Stimulated activated CD4-positive, alpha-beta T cell treated with anti-CD3 and anti-CD28 coated beads, Interleukin-2, amount 100 ng/mL, for 24 hours (primary cell): ENCODE measurements around the gene RBBP6.
A peak's percentile ranks its signal among the peaks of the same experiment; 100 is the strongest.
"Not testable (repeated sequence)": the region's sequence is repeated elsewhere in the genome, so short reads cannot be mapped to it uniquely, and the experiment has no call there.

Source experiments
- DNase-seq, 2 donors: peaks; one replicate each; pipeline ENCODE4 v3.0.0-alpha.2; 2020

The RBBP6 gene

GRCh38 chr16:24571096-24571495, 31.7 kb downstream of the RBBP6 start:
- DNase-seq, result no peak

GRCh38 chr16:24572069-24572468, 32.7 kb downstream of the RBBP6 start:
- DNase-seq, result no peak

- DNase-seq, result no peak
Measured at GRCh38 chr16:24573141-24573540, 33.8 kb downstream of the RBBP6 start.

GRCh38 chr16:24574515-24575485, 35.4 kb downstream of the RBBP6 start:
- DNase-seq, result not testable (repeated sequence)

GRCh38 chr16:24575791-24576190, 36.4 kb downstream of the RBBP6 start:
- not testable (repeated sequence) for DNase-seq

GRCh38 chr16:24577167-24577566, 37.8 kb downstream of the RBBP6 start:
- DNase-seq, result no peak

- no peak for DNase-seq
Measured at GRCh38 chr16:24580665-24581064, 41.3 kb downstream of the RBBP6 start.

- no peak for DNase-seq
Measured at GRCh38 chr16:24583494-24583893, 44.1 kb downstream of the RBBP6 start.

GRCh38 chr16:24589997-24590396, 50.6 kb downstream of the RBBP6 start:
- DNase-seq, result no peak

- no peak for DNase-seq
Measured at GRCh38 chr16:24598777-24599437, 59.5 kb downstream of the RBBP6 start.

GRCh38 chr16:24609417-24609739, 70.0 kb downstream of the RBBP6 start:
- DNase-seq, result no peak

- DNase-seq, result peak; percentile 27 to 31
Measured at GRCh38 chr16:24609740-24610415, 70.5 kb downstream of the RBBP6 start.

GRCh38 chr16:24610416-24610755, 71.0 kb downstream of the RBBP6 start:
- peak in 1 of 2 donors; percentile 22 for DNase-seq

GRCh38 chr16:24611310-24611709, 71.9 kb downstream of the RBBP6 start:
- DNase-seq, result no peak

- DNase-seq, result no peak
Measured at GRCh38 chr16:24612656-24613055, 73.3 kb downstream of the RBBP6 start.

- DNase-seq, result not testable (repeated sequence)
Measured at GRCh38 chr16:24613267-24613666, 73.9 kb downstream of the RBBP6 start.

- no peak for DNase-seq
Measured at GRCh38 chr16:24617502-24617901, 78.1 kb downstream of the RBBP6 start.
